Measurements from ENCODE around the gene CHD5.

The CHD5 gene

DNA sequence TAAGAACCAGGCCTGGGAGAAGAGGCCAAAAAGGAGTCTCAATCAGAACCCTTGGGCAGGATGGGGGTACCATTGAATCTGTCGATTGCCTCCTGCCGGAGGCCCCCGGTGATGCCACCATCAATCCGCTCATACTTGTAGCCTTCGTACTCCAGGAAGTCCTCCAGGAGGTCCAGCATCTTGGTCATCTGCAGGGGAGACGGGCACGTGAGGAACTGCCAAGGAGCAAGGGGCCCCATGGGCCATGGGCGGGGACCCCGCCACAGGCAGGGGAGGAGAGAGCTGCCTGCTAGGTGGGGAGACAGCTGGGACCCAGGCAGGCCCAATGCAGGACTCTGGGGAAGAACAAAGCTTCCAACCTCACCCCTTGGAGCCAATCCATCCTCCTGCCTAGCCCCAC is 48.6 kb downstream of the CHD5 start:
- TF ChIP-seq, protein P1, sequence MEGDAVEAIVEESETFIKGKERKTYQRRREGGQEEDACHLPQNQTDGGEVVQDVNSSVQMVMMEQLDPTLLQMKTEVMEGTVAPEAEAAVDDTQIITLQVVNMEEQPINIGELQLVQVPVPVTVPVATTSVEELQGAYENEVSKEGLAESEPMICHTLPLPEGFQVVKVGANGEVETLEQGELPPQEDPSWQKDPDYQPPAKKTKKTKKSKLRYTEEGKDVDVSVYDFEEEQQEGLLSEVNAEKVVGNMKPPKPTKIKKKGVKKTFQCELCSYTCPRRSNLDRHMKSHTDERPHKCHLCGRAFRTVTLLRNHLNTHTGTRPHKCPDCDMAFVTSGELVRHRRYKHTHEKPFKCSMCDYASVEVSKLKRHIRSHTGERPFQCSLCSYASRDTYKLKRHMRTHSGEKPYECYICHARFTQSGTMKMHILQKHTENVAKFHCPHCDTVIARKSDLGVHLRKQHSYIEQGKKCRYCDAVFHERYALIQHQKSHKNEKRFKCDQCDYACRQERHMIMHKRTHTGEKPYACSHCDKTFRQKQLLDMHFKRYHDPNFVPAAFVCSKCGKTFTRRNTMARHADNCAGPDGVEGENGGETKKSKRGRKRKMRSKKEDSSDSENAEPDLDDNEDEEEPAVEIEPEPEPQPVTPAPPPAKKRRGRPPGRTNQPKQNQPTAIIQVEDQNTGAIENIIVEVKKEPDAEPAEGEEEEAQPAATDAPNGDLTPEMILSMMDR (conservative IDR thresholded peaks at IDR 0.05; ENCODE audit: low read length) = no peak
- no peak overlapping the region for H3K4me3 ChIP-seq (ENCODE audit: low read length)
- no peak for DNase-seq (ENCODE audit: low read depth)

GRCh38 chr1:6130596-6130995 is 49.5 kb downstream of the CHD5 start:
- no peak for DNase-seq (ENCODE audit: low read depth)
- TF ChIP-seq, protein P1 (conservative IDR thresholded peaks at IDR 0.05; ENCODE audit: low read length) = no peak

DNA sequence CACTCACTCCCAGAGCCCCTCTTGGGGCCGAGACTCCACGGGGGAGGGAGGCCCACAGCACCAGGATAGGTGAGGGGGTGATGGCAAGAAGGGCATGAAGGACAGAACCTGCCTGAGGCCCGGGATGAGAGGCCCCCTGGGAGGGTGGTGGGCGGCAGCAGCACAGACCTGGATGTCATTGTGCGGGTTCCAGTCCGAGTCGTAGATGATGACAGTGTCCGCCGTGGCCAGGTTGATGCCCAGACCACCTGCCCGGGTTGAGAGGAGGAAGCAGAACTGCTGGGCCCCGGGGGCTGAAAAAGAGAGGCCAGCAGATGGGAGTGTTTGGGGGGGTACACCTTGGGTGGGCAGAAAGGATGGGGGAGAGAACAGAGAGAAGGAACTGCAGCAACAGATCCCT is 50.1 kb downstream of the CHD5 start:
- H3K4me3 ChIP-seq (ENCODE audit: low read length) = no peak overlapping the region
- TF ChIP-seq, protein P1 (conservative IDR thresholded peaks at IDR 0.05; ENCODE audit: low read length) = no peak
- no peak for DNase-seq (ENCODE audit: low read depth)

More at GRCh38 chr1:6130596-6130995, 49.5 kb downstream of the CHD5 start:
- H3K4me3 ChIP-seq (ENCODE audit: low read length) = no peak overlapping the region

DNA sequence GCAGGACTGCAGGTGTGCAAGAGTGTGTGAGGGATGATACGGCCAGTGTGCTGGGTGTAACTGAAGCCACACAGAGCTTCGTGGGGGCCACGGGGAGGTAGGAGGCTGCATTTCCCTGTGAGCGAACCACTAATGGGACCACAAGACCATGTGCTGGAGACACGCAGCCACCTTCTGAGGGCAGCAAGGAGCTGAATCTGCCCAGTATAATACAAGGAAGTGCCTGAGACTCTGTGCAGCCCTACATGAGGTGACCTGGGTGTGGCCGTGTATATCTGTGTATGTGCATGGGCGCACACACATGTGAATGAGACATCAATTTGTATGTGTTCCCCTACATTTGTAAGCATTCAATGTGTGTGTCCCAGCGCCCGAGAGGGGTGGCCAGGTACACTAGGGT is 50.8 kb downstream of the CHD5 start:
- no peak for DNase-seq (ENCODE audit: low read depth)
- H3K4me3 ChIP-seq (ENCODE audit: low read length) = no peak overlapping the region
- TF ChIP-seq, protein P1 (conservative IDR thresholded peaks at IDR 0.05; ENCODE audit: low read length) = no peak

- DNase-seq (ENCODE audit: low read depth) = no peak
- H3K4me3 ChIP-seq (ENCODE audit: low read length) = no peak overlapping the region
- TF ChIP-seq, protein P1 (conservative IDR thresholded peaks at IDR 0.05; ENCODE audit: low read length) = no peak
These were observed 51.6 kb downstream of the CHD5 start for GRCh38 chr1:6128276-6129081.

DNA sequence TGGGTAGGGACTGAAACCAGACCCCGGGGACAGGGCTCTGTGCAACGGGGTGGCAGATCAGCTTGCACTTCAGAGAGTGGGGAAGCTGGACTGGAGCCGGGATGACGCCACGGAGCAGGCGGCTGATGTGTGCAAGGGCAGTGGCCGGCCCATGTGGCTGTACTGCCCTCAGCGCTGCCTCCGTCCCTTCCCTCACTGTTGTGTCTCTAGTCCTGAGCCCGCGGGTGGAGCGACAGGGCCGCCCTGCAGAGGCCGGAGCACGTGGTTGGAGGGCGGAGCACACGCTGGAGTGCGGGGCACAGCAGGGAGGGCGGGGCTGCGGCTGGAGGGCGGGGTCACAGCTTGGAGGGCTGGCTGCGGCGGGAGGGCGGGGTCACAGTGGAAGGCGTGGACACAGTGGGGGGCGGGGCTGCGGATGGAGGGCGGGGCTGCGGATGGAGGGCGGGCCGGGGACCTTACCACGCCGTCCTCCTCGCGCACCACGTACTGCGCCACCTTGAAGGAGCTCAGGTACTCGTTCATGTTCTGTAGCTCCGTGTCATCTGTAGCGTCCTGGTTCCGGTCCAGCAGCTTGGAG is 52.4 kb downstream of the CHD5 start:
- DNase-seq (ENCODE audit: low read depth) = peak; percentile 41
- peak overlapping the region; percentile 12; the same call in 1 of the 2 replicates for H3K4me3 ChIP-seq (ENCODE audit: low read length)

More for the DNA sequence above, 52.4 kb downstream of the CHD5 start:
- TF ChIP-seq, protein P1 (conservative IDR thresholded peaks at IDR 0.05; ENCODE audit: low read length) = no peak

All from AG10803 (cell line).